ENCODE data around the gene DNASE1L2.
"Not testable (repeated sequence)": the region's sequence is repeated elsewhere in the genome, so short reads cannot be mapped to it uniquely, and the experiment has no call there.

Gene DNASE1L2

DNA sequence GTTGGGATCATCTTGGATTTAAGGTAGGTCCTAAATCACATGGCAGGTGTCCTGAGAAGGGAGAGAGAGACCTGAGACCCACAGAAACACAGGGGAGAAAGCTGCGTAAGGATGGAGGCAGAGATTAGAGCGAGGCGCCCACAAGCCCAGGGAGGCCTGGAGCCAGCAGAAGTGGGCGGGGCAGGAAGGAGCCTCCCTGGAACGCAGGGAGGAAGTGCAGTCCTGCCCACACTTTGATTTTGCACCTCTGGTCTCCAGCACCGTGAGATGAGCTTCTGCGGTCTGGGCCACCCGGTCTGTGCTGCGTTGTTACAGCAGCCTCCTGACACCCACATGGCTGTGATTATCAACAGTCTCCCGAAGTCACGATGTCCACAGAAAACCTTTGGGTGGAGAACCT lies 6.4 kb downstream of the DNASE1L2 start:
- DNase-seq = no peak

- DNase-seq = no peak
Observed at GRCh38 chr16:2243031-2243528, 6.8 kb downstream of the DNASE1L2 start.

- no peak for DNase-seq
Observed at GRCh38 chr16:2243781-2244180, 7.5 kb downstream of the DNASE1L2 start.

- DNase-seq = no peak
Observed at GRCh38 chr16:2244301-2244700, 8.1 kb downstream of the DNASE1L2 start.

DNA sequence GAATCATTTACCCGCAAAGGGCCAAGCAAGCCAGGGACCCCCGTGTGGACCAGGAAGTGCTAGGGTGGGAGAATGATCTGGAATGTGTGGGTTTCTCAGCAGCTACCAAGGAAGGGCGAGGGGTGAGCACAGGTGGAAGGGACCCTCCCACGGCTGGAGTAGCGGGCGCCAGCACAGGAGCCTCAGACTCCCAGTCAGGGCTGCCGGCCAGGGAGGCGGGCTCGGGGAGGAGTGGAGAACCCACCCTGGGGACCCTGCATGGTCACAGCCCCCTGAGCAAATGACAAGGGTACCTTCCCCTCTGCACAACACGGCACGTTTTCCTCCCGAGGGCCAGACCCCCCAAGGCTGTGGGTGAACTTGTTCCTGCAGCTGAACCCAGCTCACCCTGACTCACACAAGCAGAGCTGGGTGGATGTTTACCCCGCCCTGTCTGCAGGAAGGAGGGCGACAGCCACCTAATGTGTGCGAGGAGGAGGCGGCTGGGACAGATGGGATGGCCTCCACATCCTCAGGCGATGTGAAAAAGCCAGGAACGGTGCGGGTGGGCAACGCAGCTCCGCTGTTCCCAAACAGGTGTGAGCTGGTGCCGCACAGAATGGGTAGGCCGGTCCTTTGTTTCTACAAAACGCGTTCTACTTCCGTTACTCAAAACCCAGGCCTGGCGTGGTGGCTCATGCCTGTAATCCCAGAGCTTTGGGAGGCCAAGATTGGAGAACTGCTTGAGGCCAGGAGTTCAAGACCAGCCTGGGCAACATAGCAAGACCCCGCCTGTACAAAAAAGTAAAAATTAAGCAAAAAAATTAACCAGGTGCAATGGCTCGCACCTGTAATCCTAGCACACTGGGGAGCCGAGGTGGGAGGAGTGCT lies 8.9 kb downstream of the DNASE1L2 start:
- no peak for DNase-seq

DNA sequence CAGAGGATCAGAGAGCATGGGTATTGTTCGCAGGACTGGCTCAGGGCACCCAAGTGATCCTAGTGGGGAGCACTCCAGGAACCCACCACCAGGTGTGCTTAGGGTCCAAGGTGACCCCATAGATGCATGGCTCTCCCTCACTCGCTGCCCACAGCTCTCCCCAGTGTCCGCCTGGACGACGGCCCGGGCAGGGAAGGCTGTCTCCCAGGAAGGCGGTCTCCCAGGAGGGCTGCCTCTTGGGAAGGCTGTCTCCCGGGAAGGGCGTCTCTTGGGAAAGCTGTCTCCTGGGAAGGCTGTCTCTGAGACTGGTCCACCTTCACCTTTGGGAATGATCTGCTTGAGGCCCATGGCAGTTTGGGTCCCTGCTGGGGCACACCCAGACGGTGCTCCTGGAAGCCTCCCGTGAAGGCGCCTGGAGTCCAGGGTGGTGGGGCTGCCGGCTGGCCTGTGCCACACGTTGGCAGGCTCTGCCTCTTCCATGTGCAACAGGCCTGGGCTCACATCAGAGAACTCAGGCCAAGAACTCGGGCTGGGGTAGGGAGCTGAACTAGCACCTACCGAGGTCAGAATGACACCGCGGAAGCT lies 10.1 kb downstream of the DNASE1L2 start:
- DNase-seq = no peak

DNA sequence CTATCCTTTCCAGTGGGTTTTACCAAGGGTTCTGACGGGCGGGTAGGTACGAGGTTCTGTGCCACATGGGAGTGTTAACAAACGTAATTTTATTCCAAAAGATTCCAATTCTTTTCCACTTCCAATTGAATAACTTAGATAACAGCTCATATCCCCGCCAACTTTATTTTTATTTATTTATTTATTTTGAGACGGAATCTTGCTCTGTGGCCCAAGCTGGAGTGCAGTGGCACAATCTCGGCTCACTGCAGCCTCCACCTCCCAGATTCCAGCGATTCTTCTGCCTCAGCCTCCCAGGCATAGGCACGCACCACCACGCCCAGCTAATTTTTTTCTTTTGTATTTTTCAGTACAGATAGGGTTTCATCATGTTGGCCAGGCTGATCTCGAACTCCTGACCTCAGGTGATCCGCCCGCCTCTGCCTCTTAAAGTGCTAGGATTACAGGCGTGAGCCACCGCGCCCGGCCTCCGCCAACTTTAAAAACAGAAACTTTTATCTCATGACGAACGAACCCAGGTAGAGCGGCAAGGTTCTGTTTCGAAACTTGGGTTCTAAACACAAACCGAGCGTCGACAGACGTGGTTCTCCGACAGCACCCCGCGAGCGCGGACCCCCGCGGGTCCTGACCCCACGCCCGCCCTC lies 14.5 kb downstream of the DNASE1L2 start:
- no peak for DNase-seq

DNA sequence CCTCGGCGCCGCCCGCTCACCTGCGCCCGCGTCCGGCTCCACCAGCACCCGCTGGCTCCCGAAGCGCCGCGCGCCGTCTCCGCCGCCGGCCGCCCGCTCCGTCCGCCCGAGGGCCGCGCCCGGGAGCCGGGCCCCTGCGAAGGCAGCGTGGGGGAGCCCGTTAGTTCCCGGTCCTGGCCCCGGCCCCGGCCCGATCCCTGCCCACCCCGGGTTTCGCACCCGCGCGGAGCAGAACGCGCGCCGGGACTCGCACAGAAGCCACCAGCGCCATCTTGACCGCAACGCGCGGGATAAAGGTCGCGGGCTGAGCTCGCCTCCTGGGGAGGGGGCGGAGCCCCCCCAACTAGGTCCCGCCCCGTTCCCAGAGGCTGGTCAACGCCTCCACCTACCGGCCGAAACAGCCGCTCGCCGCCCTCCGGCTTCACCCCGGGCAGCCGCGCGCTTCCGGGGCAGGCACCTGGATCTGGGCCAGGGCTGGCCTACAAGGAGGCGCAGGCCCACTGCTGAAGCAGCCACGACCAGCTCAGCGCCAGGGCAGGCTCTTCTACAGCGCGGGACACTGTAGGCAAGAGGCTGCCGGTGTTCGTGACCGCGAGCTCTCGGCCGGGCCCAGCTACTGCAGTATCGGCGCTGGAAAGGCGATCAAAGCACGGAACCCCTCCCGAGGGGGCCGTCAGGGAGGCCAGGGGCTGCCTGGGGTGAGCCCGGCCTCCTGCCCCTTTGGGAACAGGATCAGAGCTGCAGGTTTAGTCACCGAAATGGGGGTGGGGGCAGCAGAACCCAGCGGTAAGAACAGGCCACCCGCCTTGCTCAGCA lies 15.3 kb downstream of the DNASE1L2 start, which contains the start of gene ECI1:
Gene ECI1, minus strand, starts transcription at position 292 of the 816 bp plus-strand sequence. Its CDS starts 21 bp downstream, at position 271.
- DNase-seq = peak; percentile 96

DNA sequence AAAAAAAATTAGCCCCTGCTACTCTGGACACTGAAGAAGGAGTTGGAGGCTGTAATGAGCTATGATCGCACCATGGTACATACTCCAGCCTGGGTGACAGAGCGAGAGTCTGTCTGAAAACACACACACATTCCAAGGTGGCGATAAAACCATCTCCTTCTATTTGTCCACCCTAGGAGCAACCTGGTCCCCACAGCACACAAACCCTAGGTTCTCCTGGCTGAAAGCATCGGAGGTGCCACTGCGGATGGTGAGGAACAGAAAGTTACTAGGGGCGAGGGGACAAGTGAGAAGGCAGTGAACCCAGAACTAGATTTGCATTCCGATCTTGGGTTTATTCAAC lies 16.5 kb downstream of the DNASE1L2 start:
- DNase-seq = no peak

- no peak for DNase-seq
Observed at GRCh38 chr16:2253293-2253692, 17.0 kb downstream of the DNASE1L2 start.

- DNase-seq = no peak
Observed at GRCh38 chr16:2256531-2257140, 20.4 kb downstream of the DNASE1L2 start.

- no peak for DNase-seq
Observed at GRCh38 chr16:2257726-2258125, 21.5 kb downstream of the DNASE1L2 start.

DNA sequence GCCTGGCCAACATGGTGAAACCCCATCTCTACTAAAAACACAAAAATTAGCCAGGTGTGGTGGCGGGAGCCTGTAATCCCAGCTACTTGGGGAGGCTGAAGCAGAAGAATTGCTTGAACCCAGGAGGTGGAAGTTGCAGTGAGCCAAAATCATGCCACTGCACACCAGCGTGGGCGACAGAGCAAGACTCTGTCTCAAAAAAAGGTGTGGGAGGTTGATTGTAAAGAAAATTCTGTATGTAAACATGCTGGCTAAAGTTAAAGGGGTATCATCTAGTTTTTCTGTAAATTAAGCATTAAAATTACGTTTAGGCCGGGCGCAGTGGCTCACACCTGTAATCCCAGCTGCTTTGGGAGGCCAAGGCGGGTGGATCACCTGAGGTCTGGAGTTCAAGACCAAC lies 22.3 kb downstream of the DNASE1L2 start:
- not testable (repeated sequence) for DNase-seq

GRCh38 chr16:2260250-2260649 lies 24.0 kb downstream of the DNASE1L2 start:
- DNase-seq = no peak

- not testable (repeated sequence) for DNase-seq
Observed at GRCh38 chr16:2263026-2263425, 26.8 kb downstream of the DNASE1L2 start.

DNA sequence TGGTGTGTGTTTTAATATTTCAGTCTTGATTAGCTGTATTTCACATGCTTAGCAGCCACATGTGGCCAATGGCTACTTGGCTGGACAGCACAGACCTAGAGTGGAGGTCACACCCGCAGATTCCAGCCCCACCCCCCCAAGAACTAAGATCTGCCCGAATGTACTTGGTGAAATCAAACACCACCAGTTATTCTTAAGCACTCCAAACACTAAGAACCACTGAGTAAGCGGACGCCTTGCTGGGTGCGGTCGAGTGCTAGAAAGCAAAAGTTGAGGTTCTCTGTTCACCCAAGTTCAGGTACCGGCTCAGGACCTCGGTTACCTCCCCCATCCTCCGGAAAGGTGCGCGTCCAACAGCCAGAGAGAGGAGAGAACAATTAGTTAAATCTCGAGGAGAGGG lies 30.6 kb downstream of the DNASE1L2 start:
- not testable (repeated sequence) for DNase-seq

DNA sequence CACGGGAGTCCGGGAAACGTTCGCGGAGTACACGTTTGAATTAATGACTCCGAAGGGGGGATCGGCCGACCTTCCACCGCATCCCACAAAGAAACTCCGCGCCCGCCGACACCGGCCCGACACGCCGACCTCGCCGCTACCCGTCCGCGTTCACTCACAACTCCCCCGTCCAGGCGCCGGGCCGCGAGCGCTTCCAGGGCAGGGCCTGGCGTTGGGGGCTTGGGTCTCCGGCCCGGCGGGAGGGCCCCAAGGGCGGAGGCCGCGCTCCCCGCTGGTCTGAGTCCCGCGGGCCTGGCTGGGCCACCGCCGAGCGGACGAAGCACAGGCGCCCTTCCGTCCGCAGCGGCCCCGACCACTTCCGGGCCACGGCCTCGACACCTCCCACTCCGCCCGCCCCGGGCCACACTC lies 31.3 kb downstream of the DNASE1L2 start:
- DNase-seq = not testable (repeated sequence)

DNA sequence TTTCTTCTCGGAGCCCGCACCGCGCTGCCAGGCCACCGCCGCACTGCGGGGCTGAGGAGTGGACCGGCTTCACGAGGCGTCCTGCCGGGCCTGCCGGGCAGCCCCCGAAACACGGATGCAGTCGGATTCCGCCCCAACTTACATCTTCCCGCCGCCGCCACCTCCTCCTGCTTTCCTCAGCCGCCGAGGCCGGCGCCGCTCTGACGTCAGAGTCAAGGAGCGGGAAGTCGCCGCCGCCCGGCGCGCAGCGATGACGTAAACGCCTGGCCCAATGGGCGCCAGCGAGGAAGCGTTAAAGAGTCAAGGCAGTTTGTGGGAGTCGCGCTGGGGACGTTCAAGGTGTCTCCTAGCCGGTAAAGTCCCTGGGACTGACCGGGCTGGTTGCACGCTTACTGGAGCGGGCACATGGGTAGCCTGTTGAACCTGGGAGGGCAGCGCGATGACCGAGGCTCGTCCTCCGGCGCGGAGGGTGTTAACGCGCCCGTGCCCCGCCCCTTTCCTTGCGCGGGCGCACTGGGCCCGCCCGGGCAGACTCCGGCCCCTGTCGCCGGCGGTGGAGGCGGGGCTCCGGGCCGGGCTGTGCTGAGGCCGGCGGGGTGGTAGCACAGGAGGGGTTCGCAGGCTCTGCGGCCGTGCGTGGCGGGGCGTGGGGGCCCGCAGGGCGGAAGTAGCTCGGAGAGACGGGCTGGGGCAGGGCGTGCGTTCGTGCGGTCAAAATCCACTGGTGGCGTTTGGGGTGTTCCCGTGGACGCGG lies 31.8 kb downstream of the DNASE1L2 start, which contains the start of gene RNPS1:
Gene RNPS1, minus strand, starts transcription at position 214 of the 754 bp plus-strand sequence. CDS start 3,483 bp downstream, outside the sequence.
- peak; percentile 96 for DNase-seq

- no peak for DNase-seq
Observed at GRCh38 chr16:2270070-2270462, 33.8 kb downstream of the DNASE1L2 start.

- no peak for DNase-seq
Observed at GRCh38 chr16:2270588-2271470, 34.6 kb downstream of the DNASE1L2 start.
